ENCODE data around the gene PTPRA. TPM values are rescaled to one million over a fixed set of nuclear protein-coding genes. Genes with fewer than 3 reads are reported as not detected.

The PTPRA gene
- total RNA-seq, 1 experiment from 2014 or later = 45.2 TPM

GRCh38 chr20:2987861-2988260, 114.6 kb downstream of the PTPRA start:
- H3K18ac ChIP-seq (ENCODE audit: insufficient read length, low read depth, low read length) = no peak overlapping the region
- peaks cover 16 to 60% (median 31%) of the 10 kb centered on the region in 3 experiments; a peak in 6 of 7 replicates for H3K36me3 Mint-ChIP-seq (ENCODE audit: insufficient read depth in 1 of 3, low read depth in 3 of 3)
- WGBS (ENCODE audit: extremely low coverage, insufficient read length, low lambda C conversion rate) = no CpG with 5 or more reads among the region's 5 CpGs
- H4K5ac ChIP-seq (ENCODE audit: insufficient read length, low read depth, low read length) = no peak overlapping the region
- no peak overlapping the region for H4K91ac ChIP-seq (ENCODE audit: insufficient read length, low read depth, low read length)
- H2AFZ ChIP-seq (ENCODE audit: low read length) = no peak overlapping the region
- H3K4ac ChIP-seq (ENCODE audit: low read depth, low read length) = no peak overlapping the region
- H2BK15ac ChIP-seq (ENCODE audit: low read depth, low read length) = no peak overlapping the region
- H3K9me3 Mint-ChIP-seq = no peaks in the 10 kb centered on the region
- H3K56ac ChIP-seq (ENCODE audit: insufficient read length, low read depth, low read length) = no peak overlapping the region
- no peaks in the 10 kb centered on the region for H3K4me1 Mint-ChIP-seq
- no peaks in the 10 kb centered on the region for H4K20me1 ChIP-seq (ENCODE audit: control insufficient read depth, insufficient read depth, insufficient read length)
- no peak overlapping the region for H3K14ac ChIP-seq (ENCODE audit: insufficient read depth, low read length)
- no peaks in the 10 kb centered on the region for H3K79me2 ChIP-seq (ENCODE audit: insufficient read depth, low read length)
- no peaks in the 10 kb centered on the region for H3K4me1 ChIP-seq (ENCODE audit: insufficient read depth, low read length)
- no peak overlapping the region for H3K27ac Mint-ChIP-seq
- no peak overlapping the region for H2BK20ac ChIP-seq (ENCODE audit: low read depth, low read length, poor library complexity, severe bottlenecking)
- H3K23ac ChIP-seq (ENCODE audit: insufficient read length, low read depth, low read length) = no peak overlapping the region
- no peak overlapping the region for H3K9ac ChIP-seq (ENCODE audit: extremely low read depth, insufficient read length, low read length)
- H2AK5ac ChIP-seq (ENCODE audit: insufficient read length, low read length) = no peak overlapping the region
- no peaks in the 10 kb centered on the region for H3K9me3 ChIP-seq (ENCODE audit: control insufficient read depth, low read depth, low read length)
- H3K23me2 ChIP-seq (ENCODE audit: insufficient read length, low read depth, low read length, poor library complexity, severe bottlenecking) = no peaks in the 10 kb centered on the region
- H3K4me3 Mint-ChIP-seq = no peak overlapping the region
- H3K27me3 ChIP-seq (ENCODE audit: insufficient read depth, low read length) = no peaks in the 10 kb centered on the region
- no peak for DNase-seq
- no peak overlapping the region for H3T11ph ChIP-seq (ENCODE audit: low read length)
- no peak overlapping the region for H3K27ac ChIP-seq (ENCODE audit: insufficient read length, low read depth, low read length)
- H2BK5ac ChIP-seq (ENCODE audit: insufficient read length, low read length) = no peak overlapping the region
- TF ChIP-seq CTCF (conservative IDR thresholded peaks at IDR 0.05) = no peak
- no peak overlapping the region for H2BK120ac ChIP-seq (ENCODE audit: low read depth, low read length, poor library complexity, severe bottlenecking)
- H3K27me3 Mint-ChIP-seq (ENCODE audit: low read depth) = no peaks in the 10 kb centered on the region
- no peak overlapping the region for H4K8ac ChIP-seq (replicated peaks; ENCODE audit: insufficient read length, low read depth, low read length)
- no peak overlapping the region for H2BK12ac ChIP-seq (ENCODE audit: insufficient read length, low read depth, low read length)
- H3K79me1 ChIP-seq (ENCODE audit: insufficient read depth, low read depth, low read length, poor library complexity, severe bottlenecking) = no peaks in the 10 kb centered on the region
- no peak overlapping the region for H3K4me2 ChIP-seq (ENCODE audit: insufficient read depth, insufficient read length, low read length)
